ENCODE results near the gene EXD3. TPM values are rescaled to one million over a fixed set of nuclear protein-coding genes. Genes with fewer than 3 reads are reported as not detected.

Gene EXD3
- total RNA-seq, 1 donor from 2014 or later, result 19.5 TPM

- H3K4me3 Mint-ChIP-seq, result no peak overlapping the region
Observed at GRCh38 chr9:137352511-137353222, 70.3 kb downstream of the EXD3 start.

GRCh38 chr9:137351781-137352501, 71.0 kb downstream of the EXD3 start:
- TF ChIP-seq CTCF (conservative IDR thresholded peaks at IDR 0.05), result no peak
- Mint-ChIP-seq H3K27ac (no peak overlapping the region), H3K4me3 (no peak overlapping the region), H3K27me3 (no peaks in the 10 kb centered on the region), H3K36me3 (peaks cover 3% of the 10 kb centered on the region), H3K4me1 (ENCODE audit: unreplicated experiment) (no peaks in the 10 kb centered on the region), H3K9me3 (peaks cover 5% of the 10 kb centered on the region)
- DNase-seq (ENCODE audit: extremely low spot score, unreplicated experiment), result no peak

More at GRCh38 chr9:137352511-137353222, 70.3 kb downstream of the EXD3 start:
- H3K9me3 Mint-ChIP-seq, result peaks cover 11% of the 10 kb centered on the region
- H3K36me3 Mint-ChIP-seq, result peaks cover 3% of the 10 kb centered on the region
- no peak overlapping the region for H3K27ac Mint-ChIP-seq
- DNase-seq (ENCODE audit: extremely low spot score, unreplicated experiment), result no peak
- no peak for TF ChIP-seq CTCF (conservative IDR thresholded peaks at IDR 0.05)
- H3K4me1 Mint-ChIP-seq (ENCODE audit: unreplicated experiment), result no peaks in the 10 kb centered on the region
- no peaks in the 10 kb centered on the region for H3K27me3 Mint-ChIP-seq

GRCh38 chr9:137350696-137351584, 72.0 kb downstream of the EXD3 start:
- DNase-seq (ENCODE audit: extremely low spot score, unreplicated experiment), result no peak
- Mint-ChIP-seq H3K4me3 (no peak overlapping the region), H3K36me3 (no peaks in the 10 kb centered on the region), H3K4me1 (ENCODE audit: unreplicated experiment) (no peaks in the 10 kb centered on the region), H3K27ac (no peak overlapping the region), H3K9me3 (no peaks in the 10 kb centered on the region), H3K27me3 (no peaks in the 10 kb centered on the region)
- no peak for TF ChIP-seq CTCF (conservative IDR thresholded peaks at IDR 0.05)

DNA sequence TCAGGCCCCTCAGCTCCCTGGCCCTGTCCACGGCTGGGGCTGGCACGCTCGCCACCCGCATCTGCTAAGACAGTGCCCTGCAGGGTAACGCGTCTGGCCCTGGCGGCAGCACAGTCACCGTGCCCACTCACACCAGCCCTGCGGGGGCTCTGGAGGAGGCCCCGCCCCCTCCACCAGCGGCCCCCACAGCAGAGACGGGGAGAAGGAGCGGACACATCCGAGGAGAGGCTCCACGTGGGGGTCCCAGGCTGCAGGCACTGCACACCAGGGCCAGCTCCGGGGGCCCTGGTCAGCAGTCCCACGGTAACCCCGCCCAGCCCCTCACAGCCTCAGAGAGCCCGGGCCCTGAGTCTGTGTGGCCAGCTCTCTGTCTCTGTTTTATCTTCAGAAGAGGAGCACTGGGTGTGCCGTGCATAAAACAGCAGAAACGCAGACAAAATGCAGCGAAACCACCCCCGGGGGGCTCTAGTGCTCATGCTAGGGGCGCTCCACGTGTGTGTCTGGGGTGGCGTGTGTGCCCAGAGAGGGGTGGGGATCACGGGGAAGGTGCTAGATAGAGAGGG, 73.4 kb downstream of the EXD3 start:
- Mint-ChIP-seq H3K27me3 (no peaks in the 10 kb centered on the region), H3K4me3 (no peak overlapping the region), H3K9me3 (no peaks in the 10 kb centered on the region), H3K4me1 (ENCODE audit: unreplicated experiment) (no peaks in the 10 kb centered on the region), H3K27ac (no peak overlapping the region), H3K36me3 (no peaks in the 10 kb centered on the region)
- TF ChIP-seq CTCF (conservative IDR thresholded peaks at IDR 0.05), result no peak
- no peak for DNase-seq (ENCODE audit: extremely low spot score, unreplicated experiment)

DNA sequence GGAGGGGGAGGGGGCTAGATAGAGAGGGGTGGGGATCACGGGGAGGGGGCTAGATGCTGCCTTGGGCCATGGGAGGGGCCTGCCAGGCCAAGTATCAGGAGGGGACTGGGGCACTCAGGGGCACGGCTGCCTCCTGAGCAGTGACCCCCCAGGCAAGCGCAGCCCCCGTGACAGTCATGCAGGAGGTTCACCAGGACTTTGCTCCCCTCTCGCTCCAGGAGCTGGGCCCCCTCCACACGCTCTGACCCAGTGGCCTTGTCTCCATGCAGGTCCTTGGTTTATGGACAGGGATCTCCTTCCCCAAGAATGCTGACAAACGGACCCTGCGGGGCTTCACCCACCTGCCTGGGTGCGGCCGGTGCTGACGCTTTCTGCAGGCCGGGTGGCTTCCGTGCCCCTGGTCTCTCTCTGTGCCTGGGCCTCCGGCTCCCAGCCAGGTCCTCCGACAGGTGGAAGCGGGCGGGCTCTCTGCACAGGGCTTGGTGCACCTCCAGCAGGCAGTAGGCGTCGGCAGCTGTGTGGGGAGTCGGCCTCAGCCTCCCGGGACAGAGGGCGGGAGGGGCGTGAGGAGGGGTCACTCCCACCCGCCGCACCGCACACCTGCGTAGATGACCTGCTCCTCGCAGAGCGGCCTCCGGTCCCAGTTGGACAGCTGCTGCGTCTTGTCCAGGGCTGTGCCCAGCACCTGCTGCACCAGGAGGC, 74.0 kb downstream of the EXD3 start:
- no peak for TF ChIP-seq CTCF (conservative IDR thresholded peaks at IDR 0.05)
- Mint-ChIP-seq H3K4me3 (no peak overlapping the region), H3K9me3 (no peaks in the 10 kb centered on the region), H3K27me3 (no peaks in the 10 kb centered on the region), H3K27ac (no peak overlapping the region), H3K36me3 (no peaks in the 10 kb centered on the region), H3K4me1 (ENCODE audit: unreplicated experiment) (no peaks in the 10 kb centered on the region)
- no peak for DNase-seq (ENCODE audit: extremely low spot score, unreplicated experiment)
